Pons (tissue), 1 donor: ENCODE data around the gene SLC44A4.
"Not testable (repeated sequence)": the region's sequence is repeated elsewhere in the genome, so short reads cannot be mapped to it uniquely, and the experiment has no call there.

Source experiments
- DNase-seq: peaks from one replicate; pipeline ENCODE4 v3.0.0-alpha.2; 2016; ENCODE audit warnings: low spot score

Gene SLC44A4

DNA sequence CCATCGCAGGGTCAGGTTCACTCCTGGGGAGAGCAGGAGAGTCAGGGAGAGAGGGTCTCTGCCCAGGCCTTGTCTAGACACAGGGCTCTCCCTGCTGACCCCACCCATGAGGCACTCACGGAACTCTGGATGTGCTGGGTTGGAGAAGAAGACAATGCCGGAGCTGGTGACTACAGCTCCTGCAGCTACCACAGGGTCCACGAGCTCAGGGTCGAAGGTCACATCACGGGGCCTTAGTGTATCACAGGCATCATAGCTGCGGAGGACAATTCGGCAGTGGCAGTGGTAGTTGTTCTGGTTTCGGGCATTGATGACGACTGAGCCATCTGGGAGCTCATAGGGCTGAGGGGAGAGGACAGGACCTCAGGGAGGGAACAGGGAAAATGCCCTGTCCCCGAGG lies 18.9 kb downstream of the SLC44A4 start:
- no peak for DNase-seq

DNA sequence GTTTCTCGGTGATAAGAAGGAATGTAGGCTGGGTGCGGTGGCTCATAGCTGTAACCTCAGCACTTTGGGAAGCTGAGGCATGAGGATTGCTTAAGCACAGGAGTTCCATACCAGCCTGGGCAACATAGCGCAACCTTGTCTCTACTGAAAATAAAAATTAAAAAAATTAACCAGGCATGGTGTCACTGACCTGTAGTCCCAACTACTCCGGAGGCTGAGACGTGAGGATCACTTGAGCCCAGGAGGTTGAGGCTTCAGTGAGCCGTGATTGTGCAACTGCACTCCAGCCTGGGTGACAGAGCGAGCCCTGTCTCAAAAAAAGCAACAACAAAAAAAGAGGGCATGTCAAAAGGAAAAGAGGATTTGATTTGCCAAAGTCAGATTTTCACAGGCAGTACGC lies 20.1 kb downstream of the SLC44A4 start:
- no peak for DNase-seq

DNA sequence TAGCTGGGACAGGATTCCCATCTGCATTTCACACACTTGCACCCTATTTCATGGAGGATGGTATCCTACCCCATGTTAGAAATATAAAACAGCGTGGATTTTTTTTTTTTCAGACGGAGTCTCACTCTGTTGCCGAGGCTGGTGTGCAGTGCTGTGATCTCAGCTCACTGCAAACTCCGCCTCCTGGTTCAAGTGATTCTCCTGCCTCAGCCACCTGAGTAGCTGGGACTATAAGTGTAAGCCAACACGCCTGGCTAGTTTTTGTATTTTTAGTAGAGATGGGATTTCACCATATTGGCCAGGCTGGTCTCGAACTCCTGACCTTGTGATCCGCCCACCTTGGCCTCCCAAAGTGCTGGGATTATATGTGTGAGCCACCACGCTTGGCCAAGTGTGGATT lies 21.0 kb downstream of the SLC44A4 start:
- DNase-seq, result not testable (repeated sequence)

DNA sequence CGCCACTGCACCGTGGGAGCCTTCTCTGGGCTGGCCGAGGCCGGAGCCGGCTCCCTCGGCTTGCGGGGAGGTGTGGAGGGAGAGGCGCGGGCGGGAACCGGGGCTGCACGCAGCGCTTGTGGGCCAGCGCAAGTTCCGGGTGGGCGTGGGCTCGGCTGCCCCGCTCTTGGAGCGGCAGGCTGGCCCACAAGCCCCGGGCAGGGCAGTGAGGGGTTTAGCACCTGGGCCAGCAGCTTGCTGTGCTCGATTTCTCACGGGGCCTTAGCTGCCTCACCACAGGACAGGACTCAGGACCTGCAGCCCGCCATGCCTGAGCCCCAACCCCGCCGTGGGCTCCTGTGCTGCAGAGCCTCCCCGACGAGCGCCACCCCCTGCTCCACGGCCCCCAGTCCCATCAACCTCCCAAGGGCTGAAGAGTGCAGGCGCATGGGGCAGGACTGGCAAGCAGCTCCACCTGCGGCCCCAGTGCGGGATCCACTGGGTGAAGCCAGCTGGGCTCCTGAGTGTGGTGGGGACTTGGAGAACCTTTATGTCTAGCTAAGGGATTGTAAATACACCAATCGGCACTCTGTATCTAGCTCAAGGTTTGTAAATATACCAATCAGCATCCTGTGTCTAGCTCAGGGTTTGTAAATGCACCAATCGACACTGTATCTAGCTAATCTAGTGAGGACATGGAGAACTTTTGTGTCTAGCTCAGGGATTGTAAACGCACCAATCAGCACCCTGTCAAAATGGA lies 26.6 kb downstream of the SLC44A4 start:
- DNase-seq, result not testable (repeated sequence)

DNA sequence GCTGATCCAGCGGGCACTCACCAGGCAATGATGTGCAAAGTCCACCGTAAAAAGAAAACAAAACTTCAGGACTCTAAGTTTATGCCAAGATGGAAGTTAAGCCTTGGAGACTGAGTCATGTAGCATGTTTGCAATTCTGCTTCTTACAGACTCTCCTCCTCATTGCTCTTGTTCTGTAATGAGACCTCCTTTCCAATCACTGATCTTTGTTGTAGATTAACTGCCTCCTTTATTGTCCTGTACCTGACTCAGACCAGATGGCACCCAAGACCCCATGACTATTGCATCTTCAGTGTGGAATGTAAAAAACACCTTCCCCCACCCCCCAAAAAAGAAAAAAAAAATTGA lies 27.3 kb downstream of the SLC44A4 start:
- DNase-seq, result no peak

DNA sequence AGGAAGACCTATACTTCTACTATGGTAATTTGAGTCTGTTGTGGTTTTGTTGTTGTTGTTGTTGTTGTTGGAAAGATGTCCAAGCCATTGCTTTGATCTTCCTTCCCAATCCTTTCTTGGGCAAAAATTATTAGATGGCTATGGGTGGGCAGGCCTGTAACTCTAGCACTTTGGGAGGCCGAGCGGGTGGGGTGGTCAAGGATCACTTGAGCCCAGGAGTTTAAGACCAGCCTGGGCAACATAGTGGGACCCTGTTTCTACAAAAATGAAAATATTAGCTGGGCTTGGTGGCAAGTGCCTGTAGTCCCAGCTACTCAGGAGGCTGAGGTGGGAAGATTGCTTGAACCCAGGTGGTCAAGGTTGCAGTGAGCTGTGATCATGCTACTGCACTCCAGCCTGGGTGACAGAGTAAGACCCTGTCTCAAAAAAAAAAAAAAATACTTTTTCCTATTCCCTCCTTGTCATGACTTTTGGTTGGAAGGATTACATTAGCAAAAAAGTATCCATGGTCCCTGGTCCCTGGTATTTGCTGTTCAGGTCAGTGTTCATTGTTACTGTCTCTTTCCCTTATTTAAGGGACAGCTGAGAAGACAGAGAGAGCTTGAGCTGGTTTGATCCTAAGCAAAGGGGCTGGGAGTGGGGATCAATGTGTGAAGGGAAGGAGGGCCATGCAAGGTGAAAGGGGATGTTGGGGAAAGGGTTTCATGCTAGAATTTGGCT lies 27.9 kb downstream of the SLC44A4 start:
- no peak for DNase-seq

DNA sequence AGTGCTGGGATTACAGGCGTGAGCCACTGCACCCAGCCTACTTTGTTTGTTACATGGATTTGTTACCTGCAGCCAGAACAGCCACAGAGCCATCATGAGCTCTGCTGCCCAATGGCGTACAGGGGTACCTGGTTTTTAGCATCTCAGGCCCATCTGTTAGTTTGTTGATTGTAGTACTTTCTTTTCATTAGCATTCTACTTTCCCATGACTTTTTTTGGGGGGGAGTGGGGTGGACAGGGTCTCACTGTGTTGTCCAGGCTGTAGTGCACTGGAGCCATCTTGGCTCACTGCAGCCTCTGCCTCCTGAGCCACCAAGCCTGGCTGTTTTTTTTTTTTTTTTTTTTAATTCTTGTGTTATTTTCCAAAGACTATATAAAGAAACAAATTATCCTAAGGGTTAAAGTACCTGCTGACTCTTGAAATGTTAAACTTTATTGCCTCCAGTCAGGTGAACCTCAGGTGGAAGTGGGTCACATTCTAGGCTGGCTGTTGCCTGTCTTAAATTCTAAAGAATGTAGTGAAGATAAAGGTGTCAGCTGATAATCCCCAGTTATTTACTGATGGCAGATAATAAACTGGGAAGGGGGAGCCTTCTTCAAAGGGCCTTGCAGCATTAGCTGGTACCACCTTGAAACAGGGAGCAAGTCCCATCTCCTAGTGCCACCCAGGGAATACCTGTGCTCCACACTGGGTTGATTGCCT lies 31.4 kb downstream of the SLC44A4 start:
- DNase-seq, result no peak

DNA sequence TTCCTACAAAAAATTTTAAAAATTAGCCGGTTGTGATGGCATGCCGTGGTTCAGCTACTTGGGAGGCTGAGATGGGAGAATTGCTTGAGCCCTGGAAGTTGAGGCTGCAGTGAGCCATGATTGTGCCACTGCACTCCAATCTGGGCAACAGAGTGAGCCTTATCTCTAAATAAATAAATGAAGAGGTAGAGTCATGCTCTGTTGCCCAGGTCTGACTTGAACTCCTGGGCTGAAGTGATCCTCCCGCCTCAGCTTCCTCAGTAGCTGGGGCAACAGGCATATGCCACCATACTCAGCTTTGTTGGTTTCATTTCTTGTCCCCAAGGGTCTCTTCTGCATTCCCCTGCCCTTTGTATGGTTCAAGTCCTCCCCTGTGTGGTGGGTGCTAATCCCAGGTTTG lies 34.3 kb downstream of the SLC44A4 start:
- DNase-seq, result no peak

DNA sequence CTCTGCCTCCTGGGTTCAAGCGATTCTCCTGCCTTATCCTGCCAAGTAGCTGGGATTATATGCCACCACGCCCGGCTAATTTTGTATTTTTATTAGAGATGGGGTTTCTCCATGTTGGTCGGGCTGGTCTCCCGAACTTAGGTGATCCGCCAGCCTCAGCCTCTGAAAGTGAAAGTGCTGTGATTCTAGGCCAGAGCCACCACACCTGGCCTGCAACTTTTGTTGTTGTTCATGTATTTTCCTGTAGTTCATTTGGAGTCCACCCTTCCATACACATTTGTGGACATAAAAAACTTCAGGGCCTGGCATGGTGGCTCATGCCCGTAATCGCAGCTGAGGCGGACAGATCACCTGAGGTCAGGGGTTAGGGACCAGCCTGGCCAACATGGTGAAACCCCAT lies 36.7 kb downstream of the SLC44A4 start:
- no peak for DNase-seq

DNA sequence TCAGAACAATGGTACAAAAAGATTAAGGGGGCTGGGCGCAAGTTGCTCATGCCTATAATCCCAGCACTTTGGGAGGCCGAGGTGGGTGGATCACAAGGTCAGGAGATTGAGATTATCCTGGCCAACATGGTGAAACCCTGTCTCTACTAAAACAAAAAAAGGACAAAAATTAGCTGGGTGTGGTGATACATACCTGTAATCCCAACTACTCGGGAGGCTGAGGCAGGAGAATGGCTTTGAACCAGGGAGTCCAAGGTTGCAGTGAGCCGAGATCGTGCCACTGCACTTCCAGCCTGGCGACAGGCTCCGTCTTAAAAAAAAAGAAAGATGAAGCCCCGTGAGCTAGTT lies 39.0 kb downstream of the SLC44A4 start:
- not testable (repeated sequence) for DNase-seq

DNA sequence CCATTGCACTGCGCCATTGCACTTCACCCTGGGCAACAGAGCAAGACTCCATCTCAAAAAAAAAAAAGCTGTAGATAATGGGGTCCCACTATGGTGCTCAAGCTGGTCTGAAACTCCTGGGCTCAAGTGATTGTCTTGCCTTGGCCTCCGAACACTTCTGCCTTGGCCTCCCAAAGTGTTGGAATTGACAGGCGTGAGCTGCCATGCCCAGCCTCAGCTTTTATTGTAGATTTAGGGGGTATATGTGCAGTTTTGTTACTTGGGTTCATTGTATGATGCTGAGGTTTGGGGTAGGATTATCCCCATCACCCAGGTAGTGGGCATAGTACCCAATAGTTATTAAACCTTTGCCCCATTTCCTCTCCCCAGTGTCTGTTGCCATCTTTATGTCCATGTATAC lies 39.8 kb downstream of the SLC44A4 start:
- DNase-seq, result no peak

DNA sequence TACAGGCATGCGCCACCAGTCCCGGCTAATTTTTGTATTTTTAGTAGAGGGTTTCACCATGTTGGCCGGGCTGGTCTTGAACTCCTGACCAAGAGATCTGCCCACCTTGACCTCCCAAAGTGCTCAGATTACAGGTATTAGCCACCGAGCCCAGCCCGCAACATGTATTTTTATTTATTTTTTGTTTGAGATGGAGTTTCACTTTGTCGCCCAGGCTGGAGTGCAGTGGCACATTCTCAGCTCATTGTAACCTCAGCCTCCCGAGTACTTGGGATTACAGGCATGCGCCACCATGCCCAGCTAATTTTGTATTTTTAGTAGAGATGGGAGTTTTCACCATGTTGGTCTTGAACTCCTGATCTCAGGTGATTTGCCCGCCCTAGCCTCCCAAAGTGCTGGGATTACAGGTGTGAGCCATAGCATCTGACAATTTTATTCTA lies 40.7 kb downstream of the SLC44A4 start:
- not testable (repeated sequence) for DNase-seq

DNA sequence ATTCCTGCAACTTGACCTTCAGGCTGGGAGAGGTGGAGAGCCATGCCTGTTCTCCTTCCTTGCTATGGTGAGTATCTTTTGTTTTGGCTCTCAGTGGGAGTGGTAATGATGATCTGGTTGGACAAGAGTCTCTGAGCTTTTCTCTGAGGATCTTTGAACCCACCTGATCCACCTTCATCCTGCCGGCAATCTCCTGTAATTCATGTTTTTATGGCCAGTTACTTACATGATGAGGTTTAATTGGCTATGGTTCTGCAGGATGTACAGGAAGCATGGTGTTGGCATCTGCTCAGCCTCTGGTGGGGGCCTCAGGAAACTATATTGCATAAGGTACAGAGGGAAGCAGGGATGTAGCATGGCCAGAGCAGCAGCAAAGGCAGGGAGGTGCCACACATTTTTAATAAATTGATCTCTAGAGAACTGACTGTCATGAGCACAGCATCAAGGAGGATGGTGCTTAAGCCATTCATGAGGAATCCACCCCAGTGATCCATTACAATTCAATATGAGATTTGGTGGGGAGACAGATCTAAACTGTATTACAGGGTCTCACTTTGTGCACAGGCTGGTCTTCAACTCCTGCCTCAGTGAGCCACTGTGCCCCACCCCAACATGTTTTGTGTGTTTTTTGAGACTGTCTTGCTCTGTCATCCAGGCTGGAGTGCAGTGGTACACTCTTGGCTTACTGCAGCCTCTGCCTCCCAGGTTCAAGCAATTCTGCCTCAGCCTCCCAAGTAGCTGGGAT lies 41.3 kb downstream of the SLC44A4 start:
- DNase-seq, result no peak

DNA sequence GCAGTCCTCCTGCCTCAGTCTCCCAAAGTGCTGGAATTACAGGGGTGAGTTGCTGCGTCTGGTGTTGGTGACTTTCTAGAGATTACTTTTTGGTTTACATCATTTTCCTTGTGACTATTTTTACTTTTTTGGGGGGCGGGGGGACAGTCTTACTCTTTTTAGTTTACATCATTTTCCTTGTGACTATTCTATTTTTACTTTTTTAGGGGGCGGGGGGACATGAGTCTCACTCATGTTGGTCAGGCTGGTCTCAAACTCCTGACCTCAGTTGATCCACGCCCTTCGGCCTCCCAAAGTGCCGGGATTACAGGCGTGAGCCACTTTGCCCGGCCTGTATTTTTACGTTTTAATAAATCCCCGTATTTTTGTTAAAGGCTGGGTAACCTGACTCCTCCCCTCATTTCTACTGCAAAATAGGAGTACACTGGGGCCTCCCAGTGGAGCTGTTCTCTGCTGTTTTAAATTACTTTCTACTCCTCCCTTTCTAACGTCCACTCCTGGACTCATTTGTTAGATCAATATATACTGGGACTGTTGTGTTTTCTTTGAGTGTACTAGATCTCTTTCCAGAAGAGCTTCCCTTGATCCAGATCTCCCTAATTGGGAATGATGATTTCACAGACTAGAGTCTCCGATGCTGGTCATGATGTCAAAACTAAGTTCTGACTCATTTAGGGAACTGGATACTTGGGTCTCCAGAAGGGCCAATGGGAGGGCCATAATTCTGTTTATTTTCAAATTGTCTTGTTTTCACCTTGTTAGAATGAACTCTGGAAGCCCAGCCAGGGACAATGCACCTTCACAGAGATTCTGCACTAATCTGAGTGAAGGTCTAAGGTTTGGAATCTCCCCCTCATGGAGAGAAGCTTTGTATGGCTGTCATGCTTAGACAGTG lies 42.1 kb downstream of the SLC44A4 start:
- DNase-seq, result no peak

DNA sequence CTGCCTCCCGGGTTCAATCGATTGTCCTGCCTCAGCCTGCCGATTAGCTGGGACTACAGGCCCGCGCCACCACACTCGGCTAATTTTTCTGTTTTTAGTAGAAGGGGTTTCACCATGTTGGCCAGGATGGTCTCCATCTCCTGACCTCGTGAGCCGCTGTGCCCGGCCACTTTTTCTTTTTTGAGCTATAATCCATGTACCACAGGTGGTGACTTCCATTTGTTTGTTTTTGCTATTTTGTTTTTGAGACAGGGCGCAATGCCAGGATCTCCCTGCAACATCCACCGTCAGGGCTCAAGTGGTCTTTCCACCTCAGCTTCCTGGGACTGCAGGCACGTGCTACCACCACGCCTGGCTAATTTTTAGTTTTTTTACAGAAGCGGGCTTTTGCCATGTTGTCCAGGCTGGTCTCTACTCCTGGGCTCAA lies 42.7 kb downstream of the SLC44A4 start:
- no peak for DNase-seq

DNA sequence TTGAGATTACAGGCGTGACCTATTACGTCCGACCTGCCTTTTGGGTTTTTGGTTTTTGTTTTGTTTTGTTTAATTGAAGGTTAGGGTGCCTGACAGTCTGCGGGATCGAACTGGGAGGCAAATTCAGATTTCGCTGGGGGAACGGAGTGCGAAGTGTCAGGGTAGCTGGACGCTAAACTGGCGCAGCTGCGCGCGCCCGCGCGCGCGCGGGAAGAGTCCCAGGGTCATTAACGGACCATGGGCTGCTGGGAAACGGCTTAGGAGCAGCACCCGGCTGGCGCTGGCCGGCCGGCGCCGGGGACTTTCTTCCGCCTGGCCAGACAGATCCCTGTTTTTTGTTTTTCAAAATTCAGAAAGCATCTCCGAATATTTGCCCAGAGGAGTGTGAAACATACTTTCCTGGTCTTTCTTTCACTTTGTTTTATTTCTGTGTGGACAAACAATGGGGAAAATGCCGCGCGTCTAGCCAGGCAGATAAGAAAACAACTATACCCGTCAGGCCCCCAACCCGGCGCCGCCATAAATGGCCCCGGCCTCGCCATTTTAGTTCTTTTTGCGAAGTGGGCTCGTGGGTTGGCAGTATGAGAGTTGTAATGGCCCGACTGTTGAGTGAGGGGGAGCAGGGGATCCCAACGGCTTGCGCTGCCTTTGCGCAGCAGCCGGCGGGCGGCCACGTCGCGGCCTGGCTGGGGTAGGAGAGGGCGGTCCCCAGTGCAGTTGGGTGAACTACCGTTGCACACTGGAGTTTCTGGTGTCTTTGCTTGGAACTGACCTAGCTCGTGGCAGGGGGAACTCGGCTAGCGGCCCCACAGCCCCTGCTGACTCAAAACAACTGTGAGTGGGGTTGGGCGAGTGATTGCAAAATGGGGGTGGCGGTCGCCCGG lies 44.2 kb downstream of the SLC44A4 start:
- DNase-seq, result peak; percentile 91

DNA sequence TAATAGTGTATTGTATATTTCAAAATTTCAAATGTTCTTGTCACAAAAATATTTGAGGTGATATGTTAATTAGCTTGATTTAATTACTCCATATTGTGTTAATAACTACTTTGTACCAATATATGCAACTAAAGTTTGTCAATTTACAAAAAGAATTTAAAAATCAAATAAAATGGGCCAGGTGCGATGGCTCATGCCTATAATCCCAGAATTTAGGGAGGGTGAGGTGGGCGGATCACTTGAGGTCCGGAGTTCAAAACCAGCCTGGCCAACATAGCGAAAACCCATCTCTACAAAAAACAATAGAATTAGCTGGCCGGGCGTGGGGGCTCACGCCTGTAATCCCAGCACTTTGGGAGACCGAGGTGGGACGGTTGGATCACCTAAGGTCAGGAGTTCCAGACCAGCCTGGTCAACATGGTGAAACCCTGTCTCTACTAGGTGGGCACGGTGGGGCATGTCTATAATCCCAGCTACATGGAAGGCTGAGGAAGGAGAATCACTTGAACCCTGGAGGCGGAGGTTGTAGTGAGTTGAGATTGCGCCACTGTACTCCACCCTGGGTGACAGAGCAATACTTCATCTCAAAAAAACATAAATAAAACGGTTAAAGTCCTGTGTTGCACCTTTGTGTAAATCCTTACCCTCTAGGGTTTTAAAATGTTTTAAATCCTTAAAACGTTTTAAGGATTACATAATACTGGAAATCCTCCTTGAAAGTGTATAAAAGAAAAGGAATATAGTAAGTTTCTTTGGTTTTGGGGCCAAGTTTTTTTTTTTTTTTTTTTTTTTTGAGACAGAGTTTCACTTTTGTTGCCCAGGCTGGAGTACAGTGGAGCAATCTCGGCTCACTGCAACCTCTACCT lies 47.2 kb downstream of the SLC44A4 start:
- peak; percentile 64 for DNase-seq

DNA sequence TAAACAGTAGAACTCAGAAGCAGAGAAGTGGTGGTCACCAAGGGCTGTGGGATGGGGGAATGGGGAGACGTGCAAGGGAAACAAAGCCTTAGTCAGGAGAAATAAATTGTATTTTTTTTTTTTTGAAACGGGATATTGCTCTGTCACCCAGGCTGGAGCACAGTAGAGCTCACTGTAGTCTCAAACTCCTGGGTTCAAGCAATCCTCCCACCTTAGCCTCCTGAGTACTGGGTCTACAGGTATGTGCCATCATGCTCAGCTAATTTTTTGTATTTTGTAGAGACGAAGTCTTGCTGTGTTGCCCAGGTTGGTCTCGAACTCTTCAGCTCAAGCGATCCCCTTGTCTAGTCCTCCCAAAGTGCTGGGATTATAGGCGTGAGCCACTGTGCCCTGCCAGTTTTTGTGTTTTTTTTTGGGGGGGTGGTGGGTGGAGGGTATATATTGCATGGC lies 47.9 kb downstream of the SLC44A4 start:
- DNase-seq, result peak; percentile 84

DNA sequence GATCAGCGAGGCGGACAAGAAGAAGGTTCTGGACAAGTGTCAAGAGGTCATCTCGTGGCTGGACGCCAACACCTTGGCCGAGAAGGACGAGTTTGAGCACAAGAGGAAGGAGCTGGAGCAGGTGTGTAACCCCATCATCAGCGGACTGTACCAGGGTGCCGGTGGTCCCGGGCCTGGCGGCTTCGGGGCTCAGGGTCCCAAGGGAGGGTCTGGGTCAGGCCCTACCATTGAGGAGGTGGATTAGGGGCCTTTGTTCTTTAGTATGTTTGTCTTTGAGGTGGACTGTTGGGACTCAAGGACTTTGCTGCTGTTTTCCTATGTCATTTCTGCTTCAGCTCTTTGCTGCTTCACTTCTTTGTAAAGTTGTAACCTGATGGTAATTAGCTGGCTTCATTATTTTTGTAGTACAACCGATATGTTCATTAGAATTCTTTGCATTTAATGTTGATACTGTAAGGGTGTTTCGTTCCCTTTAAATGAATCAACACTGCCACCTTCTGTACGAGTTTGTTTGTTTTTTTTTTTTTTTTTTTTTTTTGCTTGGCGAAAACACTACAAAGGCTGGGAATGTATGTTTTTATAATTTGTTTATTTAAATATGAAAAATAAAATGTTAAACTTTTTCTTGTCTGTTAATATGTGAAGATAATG lies 49.0 kb downstream of the SLC44A4 start:
- peak; percentile 89 for DNase-seq
